HG02763 (cell line): ENCODE data around the gene TBC1D5.
A peak's percentile ranks its signal among the peaks of the same experiment; 100 is the strongest.
"Not testable (repeated sequence)": the region's sequence is repeated elsewhere in the genome, so short reads cannot be mapped to it uniquely, and the experiment has no call there.

ENCODE experiments used
- ATAC-seq: cut with Tn5 transposase; IDR thresholded peaks from one replicate; pipeline ENCODE4 v1.9.1; 2021; ENCODE audit warnings: mild to moderate bottlenecking, moderate library complexity; ENCODE audit not compliant: unreplicated experiment

TBC1D5 gene

DNA sequence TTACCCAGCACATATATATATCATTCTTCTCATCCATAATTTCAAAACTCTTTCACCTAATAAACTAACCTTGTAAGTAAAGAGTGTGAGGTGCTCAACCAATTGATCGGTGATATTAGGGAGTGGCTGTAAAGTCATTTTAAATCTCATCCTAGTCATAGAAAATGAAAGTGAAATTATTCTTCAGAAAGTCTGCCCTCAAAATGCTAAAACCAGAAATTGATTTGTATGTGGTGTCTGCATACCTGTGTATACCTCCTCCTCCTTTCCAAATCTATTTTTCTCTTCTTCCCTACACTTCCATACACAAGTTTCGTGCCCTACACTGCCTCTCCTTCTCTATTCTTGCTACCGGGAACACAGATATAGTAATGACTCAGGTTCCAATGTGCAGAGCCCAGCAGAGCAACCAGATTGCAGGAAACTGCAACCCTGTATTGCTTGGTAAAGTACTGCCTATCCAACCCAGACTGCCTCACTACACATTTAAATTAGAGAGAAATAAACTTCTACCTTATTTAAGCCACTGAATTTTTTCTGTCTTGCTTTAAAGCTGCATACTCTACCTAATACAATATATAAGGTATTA, 7.4 kb upstream of the TBC1D5 start:
- peak; percentile 20 for ATAC-seq

- peak; percentile 34 for ATAC-seq
Measured at GRCh38 chr3:17749281-17749680, 6.8 kb upstream of the TBC1D5 start.

DNA sequence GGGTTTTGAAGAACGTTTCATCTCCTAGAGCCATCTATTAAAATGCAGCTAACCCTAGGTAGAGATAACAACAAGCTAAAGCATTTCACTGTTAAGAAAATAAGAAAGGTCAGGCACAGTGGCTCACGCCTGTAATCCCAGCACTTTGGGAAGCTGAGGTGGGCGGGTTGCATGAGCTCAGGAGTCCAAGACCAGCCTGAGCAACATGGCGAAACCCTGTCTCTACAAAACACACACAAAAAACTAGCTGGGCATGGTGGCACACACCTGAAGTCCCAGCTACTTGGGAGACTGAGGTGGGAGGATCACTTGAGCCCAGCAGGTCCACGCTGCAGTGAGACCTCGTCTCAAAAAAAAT, 5.4 kb upstream of the TBC1D5 start:
- no peak for ATAC-seq

DNA sequence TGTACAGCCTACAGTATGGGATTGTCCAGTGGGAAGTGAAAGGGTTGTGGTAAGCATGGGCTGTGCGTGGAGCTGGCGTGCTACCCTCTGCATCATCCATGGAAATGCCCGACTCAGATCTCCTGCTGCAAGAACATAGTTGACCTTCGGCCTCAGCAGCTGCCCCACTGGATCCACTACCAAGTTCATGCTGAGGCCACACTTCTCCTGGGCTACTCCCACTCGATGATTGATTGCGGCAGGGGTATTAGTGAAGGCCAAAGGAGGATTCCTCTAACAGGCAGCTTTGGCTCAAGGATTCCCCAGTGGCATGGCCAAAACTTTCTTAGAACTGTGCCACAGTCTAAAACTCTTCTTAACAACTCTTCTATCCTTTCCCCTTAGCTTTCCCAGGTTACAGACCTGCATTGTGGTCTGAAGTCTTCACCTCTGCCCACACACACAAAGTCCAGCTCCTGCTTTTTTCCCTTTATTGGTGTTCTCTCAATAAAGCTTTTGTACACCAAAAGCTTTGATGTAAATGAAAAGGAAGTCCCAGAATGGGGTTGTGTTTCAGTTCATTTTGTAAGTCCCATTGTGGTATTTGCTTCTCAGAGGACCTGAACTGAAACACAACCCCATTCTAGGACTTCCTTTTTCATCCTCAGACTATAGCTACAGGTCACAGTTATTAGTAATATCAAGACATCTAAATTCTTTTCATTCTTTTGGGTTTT, 4.9 kb upstream of the TBC1D5 start:
- ATAC-seq = peak; percentile 65

DNA sequence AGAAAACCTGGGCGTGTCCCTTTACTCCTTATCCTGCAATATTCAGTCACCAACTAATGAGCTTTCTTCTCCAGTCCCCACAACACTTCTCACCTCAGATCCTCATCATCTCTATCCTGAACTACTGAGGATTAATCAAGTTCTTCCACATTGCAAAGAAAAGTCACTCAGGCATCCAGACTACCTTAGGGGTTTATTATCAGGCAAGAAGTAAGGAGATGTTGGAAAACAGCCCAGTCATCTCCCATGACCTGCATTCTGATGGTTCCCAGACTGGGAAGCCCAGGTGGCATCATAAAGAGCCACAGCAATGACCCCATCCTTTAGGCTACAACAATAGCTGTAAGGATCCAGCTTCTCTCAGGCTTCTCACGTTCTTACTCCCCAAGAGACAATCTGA, 3.5 kb upstream of the TBC1D5 start:
- ATAC-seq = no peak

DNA sequence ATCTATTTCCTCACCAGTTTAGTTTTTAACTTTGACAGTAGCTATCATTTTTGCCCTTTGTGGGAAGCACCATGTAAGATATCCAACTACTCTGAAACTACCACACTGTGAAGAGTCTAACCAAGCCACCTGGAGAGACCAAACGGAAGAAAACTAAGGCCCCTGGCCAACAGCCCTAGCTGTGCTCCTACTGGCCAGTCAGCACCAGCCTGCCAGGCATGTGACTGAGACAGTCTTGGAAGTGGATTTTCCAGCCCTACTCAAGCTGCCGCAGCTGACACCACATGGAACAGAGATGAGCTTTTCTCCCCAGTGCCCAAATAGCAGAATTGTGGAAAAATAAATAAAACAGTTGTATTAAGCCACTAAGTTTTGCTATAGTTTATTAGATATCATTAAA, 2.9 kb upstream of the TBC1D5 start:
- ATAC-seq = no peak

GRCh38 chr3:17744693-17745092, 2.3 kb upstream of the TBC1D5 start:
- no peak for ATAC-seq

GRCh38 chr3:17743658-17743995, 1.2 kb upstream of the TBC1D5 start:
- ATAC-seq = no peak

- ATAC-seq = no peak
Measured at GRCh38 chr3:17742880-17743657, 638 bp upstream of the TBC1D5 start.

DNA sequence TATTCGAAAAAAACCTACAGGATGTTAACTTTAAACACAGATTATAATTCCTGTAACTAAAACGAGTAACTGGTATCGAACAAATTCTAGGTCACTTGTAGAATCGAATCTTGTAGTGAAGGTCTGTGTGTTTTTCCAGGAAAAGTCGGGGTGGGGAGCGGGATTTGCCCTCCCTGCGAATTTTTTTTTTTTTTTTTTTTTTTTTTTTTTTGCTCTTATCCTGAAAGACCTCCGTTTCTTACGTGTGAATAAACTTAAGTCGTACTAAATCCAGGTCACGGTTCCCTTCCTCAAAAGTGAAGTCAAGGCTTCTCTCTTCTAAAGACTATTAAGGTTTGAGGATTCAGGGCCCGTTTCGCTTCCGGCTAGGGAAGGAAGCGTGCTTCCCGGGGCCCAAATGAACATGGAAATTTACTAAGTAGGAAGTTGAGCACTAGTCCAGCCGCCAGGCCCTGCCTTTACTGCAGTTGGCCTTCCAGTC, 770 bp downstream of the TBC1D5 start:
- no peak for ATAC-seq

GRCh38 chr3:17740721-17741141, 1.7 kb downstream of the TBC1D5 start:
- no peak for ATAC-seq

GRCh38 chr3:17738921-17739320, 3.5 kb downstream of the TBC1D5 start:
- no peak for ATAC-seq

DNA sequence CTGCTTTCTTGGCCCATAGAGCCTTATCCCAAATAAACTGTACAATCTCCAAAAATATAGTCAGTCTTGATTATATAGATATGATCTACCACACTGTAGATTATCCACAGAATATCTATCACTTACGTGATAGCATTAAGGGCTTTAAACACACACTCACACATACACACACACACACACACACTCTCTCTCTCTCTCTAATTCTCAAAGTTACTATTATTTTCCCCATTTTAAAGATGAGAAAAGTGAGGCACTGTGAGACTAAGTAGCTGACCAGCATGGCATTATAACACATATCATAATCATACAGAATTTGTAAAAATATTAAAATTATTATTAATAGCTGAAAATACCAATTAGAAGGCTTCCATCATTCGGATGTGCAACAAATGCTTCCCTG, 4.2 kb downstream of the TBC1D5 start:
- ATAC-seq = no peak

- ATAC-seq = no peak
Measured at GRCh38 chr3:17737591-17737990, 4.8 kb downstream of the TBC1D5 start.

- ATAC-seq = not testable (repeated sequence)
Measured at GRCh38 chr3:17735362-17735761, 7.1 kb downstream of the TBC1D5 start.

DNA sequence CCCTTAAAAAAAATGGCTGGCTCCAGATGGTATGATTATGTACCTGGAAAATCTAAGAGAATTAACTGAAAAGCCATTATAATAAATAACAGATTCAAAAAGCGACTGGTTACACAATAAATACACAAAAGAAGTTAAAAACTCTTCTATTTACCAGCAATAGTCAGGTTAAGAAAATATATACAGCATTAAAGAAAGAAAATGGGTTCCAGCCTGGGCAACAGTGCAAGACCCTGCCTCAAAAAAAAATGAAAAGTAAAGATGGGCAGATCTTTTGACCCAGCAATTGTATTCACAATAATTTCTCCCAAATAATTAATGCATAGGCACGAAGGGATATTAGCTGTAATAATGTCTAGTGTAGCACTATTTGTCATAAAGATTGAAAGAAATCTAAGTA, 8.7 kb downstream of the TBC1D5 start:
- no peak for ATAC-seq

DNA sequence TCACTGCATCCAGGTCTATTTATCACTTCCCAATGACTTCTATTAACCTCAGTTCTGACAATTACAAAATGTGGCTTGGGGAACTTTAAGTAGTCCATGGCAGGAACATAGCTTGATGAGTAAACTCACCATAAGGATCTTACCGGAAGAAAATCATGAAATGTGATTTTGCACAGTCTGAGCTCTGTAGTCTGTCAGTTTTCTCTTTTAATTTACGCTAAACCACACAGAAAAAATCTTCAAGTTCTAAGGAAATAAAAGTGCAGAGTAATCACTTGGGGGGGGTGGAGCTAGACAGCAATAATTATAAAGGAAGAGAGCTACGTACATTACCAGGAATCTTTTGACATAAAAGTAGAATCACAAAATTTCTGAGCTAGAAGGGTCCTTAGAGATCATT, 9.2 kb downstream of the TBC1D5 start:
- ATAC-seq = no peak

DNA sequence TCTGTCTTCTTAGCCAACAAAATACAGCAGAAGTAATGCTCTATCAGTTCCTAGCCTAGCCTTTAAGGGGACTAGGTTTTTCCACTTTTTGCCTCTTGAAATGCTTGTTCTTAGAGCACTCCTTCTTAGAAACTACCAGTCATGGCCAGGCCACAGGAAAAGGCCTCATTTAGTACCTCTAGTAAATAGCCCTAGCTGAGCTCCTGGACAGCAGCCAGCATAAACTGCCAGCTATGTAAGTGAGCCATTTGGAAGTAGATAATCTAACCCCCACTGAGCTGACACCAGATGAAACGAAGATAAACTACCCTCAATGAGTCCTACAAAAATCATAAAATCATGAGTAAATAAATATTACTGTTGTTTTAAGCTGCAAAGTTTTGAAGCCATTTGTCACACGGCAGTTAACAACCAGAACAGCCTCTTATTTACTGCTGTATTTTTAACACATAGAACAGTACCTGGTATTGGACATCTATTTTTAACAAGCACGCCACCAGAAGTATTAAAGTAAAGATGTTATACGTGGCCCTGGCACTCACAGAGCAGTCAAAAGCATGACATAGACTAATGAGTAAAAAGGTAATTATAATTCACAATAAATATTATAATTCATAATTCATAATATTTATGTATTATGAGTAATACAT, 12.0 kb downstream of the TBC1D5 start:
- no peak for ATAC-seq

- no peak for ATAC-seq
Measured at GRCh38 chr3:17726313-17726712, 16.1 kb downstream of the TBC1D5 start.

DNA sequence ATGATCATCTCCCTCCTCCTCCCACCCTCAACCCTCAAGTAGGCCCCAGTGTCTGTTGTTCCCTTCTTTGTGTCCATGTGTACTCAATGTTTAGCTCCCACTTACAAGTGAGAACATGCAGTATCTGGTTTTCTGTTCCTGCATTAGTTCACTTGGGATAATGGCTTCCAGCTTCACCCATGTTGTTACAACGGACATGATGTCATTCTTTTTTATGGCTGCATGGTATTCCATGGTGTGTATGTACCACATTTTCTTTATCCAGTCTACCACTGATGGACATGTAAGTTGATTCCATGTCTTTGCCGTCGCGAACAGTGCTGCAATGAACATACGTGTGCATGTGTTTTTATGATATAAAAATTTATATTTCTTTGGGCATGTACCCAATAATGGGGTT, 16.6 kb downstream of the TBC1D5 start:
- ATAC-seq = not testable (repeated sequence)

DNA sequence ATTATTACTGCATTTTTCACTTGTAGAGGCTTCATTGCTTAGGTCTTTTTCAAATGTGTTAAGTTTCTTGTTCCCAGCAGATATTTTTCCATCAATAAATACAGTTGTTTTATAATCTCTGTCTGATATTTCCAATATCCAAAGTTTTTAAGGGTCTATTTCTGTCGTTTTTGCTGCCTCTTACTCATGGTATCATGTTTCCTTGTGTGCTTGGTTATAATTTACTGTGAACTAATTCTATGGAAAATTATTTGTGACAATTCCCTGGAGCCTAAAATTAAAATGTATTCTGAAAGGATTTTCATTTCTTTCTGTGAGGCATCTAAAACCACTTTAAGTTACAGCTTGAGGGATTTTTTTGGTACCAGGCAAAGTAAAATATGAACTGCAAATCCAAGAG, 17.5 kb downstream of the TBC1D5 start:
- no peak for ATAC-seq

DNA sequence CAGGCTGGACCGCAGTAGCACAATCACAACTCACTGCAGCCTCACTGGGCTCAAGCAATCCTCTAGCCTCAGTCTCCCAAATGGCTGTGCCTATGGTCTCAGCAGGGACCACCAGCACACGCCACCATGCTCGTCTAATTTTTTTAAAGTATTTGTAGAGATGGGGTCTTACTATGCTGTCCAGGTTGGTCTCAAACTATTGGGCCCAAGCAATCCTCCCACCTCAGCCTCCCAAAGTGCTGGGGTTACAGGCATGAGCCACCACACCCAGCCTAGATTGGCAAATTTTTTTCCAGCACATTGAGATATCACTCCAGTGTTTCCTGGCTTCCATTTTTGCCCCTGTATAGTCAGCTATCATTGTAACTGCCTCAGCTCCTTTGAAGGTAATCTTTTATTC, 18.3 kb downstream of the TBC1D5 start:
- ATAC-seq = no peak
